PC-3 (cell line): Measurements from ENCODE around the gene SNX11. TPM values are rescaled to one million over a fixed set of nuclear protein-coding genes. Genes with fewer than 3 reads are reported as not detected.

Experiments
- ATAC-seq: fragments of 200-7000 bp; cut with Tn5 transposase; 2 replicates; pipeline ENCODE4 v1.9.1; 2020; ENCODE audit warnings: mild to moderate bottlenecking, moderate library complexity
- BruUV-seq: library from RNA; stranded (reverse); fragments of 400-500 nt; replicated peaks from 2 replicates; lab custom pipeline; 2021; lab: Mats Ljungman, UMichigan
- CTCF ChIA-PET: fragments of 300-600 bp; sonication (Branson Sonifier 250); formaldehyde crosslinking; loops from one replicate; lab custom pipeline; 2022; ENCODE audit warnings: antibody characterized with exemption; lab: Charles Lee
- POLR2A ChIA-PET: fragments of 300-600 bp; sonication (Branson Sonifier 250); formaldehyde crosslinking; loops from one replicate; lab custom pipeline; 2022; ENCODE audit warnings: antibody characterized with exemption; ENCODE audit not compliant: unreplicated experiment; lab: Charles Lee
- DNase-seq: peaks from one replicate; pipeline ENCODE4 v3.0.0-alpha.2; 2015
- H2AFZ ChIP-seq: fragments of 300-600 bp; sonication (generic); 2 replicates; pipeline ENCODE4 v1.6.0; 2016; ENCODE audit warnings: antibody characterized with exemption, low read length
- H3F3A ChIP-seq: fragments of 300-600 bp; sonication (generic); one replicate; pipeline ENCODE4 v1.6.0; 2017; ENCODE audit warnings: antibody characterized with exemption, low read length, control low read depth, mild to moderate bottlenecking; ENCODE audit not compliant: unreplicated experiment
- H3K27ac ChIP-seq: fragments of 300-600 bp; sonication (generic); 2 replicates; pipeline ENCODE4 v1.5.1; 2016; ENCODE audit warnings: mild to moderate bottlenecking, low read length
- H3K27me3 ChIP-seq: fragments of 300-600 bp; sonication (generic); 2 replicates; pipeline ENCODE4 v1.6.1; 2016; ENCODE audit warnings: low read length, mixed read lengths
- H3K36me3 ChIP-seq: fragments of 300-600 bp; sonication (generic); 2 replicates; pipeline ENCODE4 v1.6.1; 2016; ENCODE audit warnings: low read depth, mixed run types, low read length, mixed read lengths
- H3K4me1 ChIP-seq: fragments of 300-600 bp; sonication (generic); 2 replicates; pipeline ENCODE4 v1.5.1; 2016; ENCODE audit warnings: low read length; ENCODE audit not compliant: insufficient read depth
- H3K4me2 ChIP-seq: fragments of 300-600 bp; sonication (generic); 2 replicates; pipeline ENCODE4 v1.6.0; 2016; ENCODE audit warnings: low read length
- H3K4me3 ChIP-seq: fragments of 300-600 bp; sonication (generic); 2 replicates; pipeline ENCODE4 v1.5.1; 2016; ENCODE audit warnings: mild to moderate bottlenecking, low read length, mixed read lengths
- H3K79me2 ChIP-seq: fragments of 300-600 bp; sonication (generic); 2 replicates; pipeline ENCODE4 v1.6.1; 2017; ENCODE audit warnings: low read length, mixed read lengths
- H3K9ac ChIP-seq: fragments of 300-600 bp; sonication (generic); 2 replicates; pipeline ENCODE4 v1.6.0; 2016; ENCODE audit warnings: mild to moderate bottlenecking, low read length
- H3K9me2 ChIP-seq: fragments of 300-600 bp; sonication (generic); replicated peaks from 2 replicates; pipeline ENCODE4 v1.6.1; 2016; ENCODE audit warnings: mixed run types, low read length, mixed read lengths
- H3K9me3 ChIP-seq: fragments of 300-600 bp; sonication (generic); 2 replicates; pipeline ENCODE4 v1.6.1; 2016; ENCODE audit warnings: low read length, mixed read lengths
- H4K20me1 ChIP-seq: fragments of 300-600 bp; sonication (generic); 2 replicates; pipeline ENCODE4 v1.6.1; 2016; ENCODE audit warnings: low read length, mixed read lengths
- CTCF ChIP-seq: fragments of 300-600 bp; sonication (generic); conservative IDR thresholded peaks from 2 replicates; pipeline ENCODE4 v1.5.1; 2017; ENCODE audit warnings: antibody characterized with exemption, low read depth, mild to moderate bottlenecking, low read length
- EZH2 ChIP-seq: fragments of 300-600 bp; sonication (generic); IDR thresholded peaks from one replicate; pipeline ENCODE4 v1.6.1; 2017; ENCODE audit warnings: antibody characterized with exemption, mild to moderate bottlenecking, low read length; ENCODE audit not compliant: unreplicated experiment
- EZH2phosphoT487 ChIP-seq: fragments of 300-600 bp; sonication (generic); IDR thresholded peaks from 2 replicates; pipeline ENCODE4 v1.6.1; 2018; ENCODE audit warnings: mild to moderate bottlenecking, antibody characterized with exemption, low read length, borderline replicate concordance
- intact Hi-C: fragments of 100-400 bp; cut with micrococcal nuclease; formaldehyde crosslinking; loops from 2 replicates; pipeline ENCODE4 v1.9.0; 2023
- total RNA-seq: library from RNA; depleted of rRNA; stranded (reverse); fragments of >200 nt; gene quantifications from 2 replicates; pipeline ENCODE4 v1.2.3, GENCODE V29; 2014

SNX11 gene
- total RNA-seq, 1 experiment from 2014 or later, result 17.7 TPM

- ATAC-seq (no peak), DNase-seq (no peak)
- Histone ChIP-seq H3F3A (no peaks in the 10 kb centered on the region), H3K27me3 (peaks cover 50% of the 10 kb centered on the region), H3K4me2 (no peak overlapping the region), H3K79me2 (no peaks in the 10 kb centered on the region), H3K9me2 (no peaks in the 10 kb centered on the region), H3K27ac (no peak overlapping the region), H3K9ac (no peak overlapping the region), H3K4me1 (no peaks in the 10 kb centered on the region), H3K9me3 (no peaks in the 10 kb centered on the region), H4K20me1 (no peaks in the 10 kb centered on the region), H3K4me3 (no peak overlapping the region), H2AFZ (no peak overlapping the region), H3K36me3 (no peaks in the 10 kb centered on the region)
- no peak for TF ChIP-seq EZH2
- no peak for TF ChIP-seq EZH2phosphoT487
- TF ChIP-seq CTCF, result no peak
- ChIA-PET POLR2A (no interaction called here), CTCF (no interaction called here)
- intact Hi-C loops, result no loop called here
- no TSS peak for BruUV-seq
Observed at GRCh38 chr17:48144231-48144630, 36.7 kb downstream of the SNX11 start.

- H3F3A ChIP-seq, result no peaks in the 10 kb centered on the region
- no peak overlapping the region for H3K4me2 ChIP-seq
- H3K4me3 ChIP-seq, result no peak overlapping the region
- DNase-seq (no peak), ATAC-seq (no peak)
- no peak overlapping the region for H2AFZ ChIP-seq
- no peaks in the 10 kb centered on the region for H3K9me3 ChIP-seq
- CTCF ChIA-PET, result no interaction called here
- H3K27ac ChIP-seq, result no peak overlapping the region
- no TSS peak for BruUV-seq
- H3K9me2 ChIP-seq, result no peaks in the 10 kb centered on the region
- POLR2A ChIA-PET, result no interaction called here
- no peaks in the 10 kb centered on the region for H4K20me1 ChIP-seq
- no peak overlapping the region for H3K9ac ChIP-seq
- H3K4me1 ChIP-seq, result no peaks in the 10 kb centered on the region
- TF ChIP-seq EZH2phosphoT487 (no peak), CTCF (no peak), EZH2 (no peak)
- H3K36me3 ChIP-seq, result no peaks in the 10 kb centered on the region
- intact Hi-C loops, result no loop called here
- H3K79me2 ChIP-seq, result no peaks in the 10 kb centered on the region
- peaks cover 60% of the 10 kb centered on the region for H3K27me3 ChIP-seq
Observed at GRCh38 chr17:48144976-48145798, 37.6 kb downstream of the SNX11 start.
